ENCODE data around the gene ZNF587B. TPM values are rescaled to one million over a fixed set of nuclear protein-coding genes. Genes with fewer than 3 reads are reported as not detected.
"Not testable (repeated sequence)": the region's sequence is repeated elsewhere in the genome, so short reads cannot be mapped to it uniquely, and the experiment has no call there.

Gene ZNF587B
- polyA plus RNA-seq, 3 donors: 0.18 to 6.6 (median 0.56) TPM

- peaks cover 71 to 82% of the 10 kb centered on the region in 2 donors for H3K9me3 ChIP-seq (replicated peaks in 1 of 2; ENCODE audit: control insufficient read depth in 1 of 2, insufficient read depth in 1 of 2, low read length in 2 of 2)
- no peaks in the 10 kb centered on the region for H4K20me1 ChIP-seq (ENCODE audit: insufficient read depth, low read length)
- peak overlapping the region; percentile 77 for H2AFZ ChIP-seq (ENCODE audit: insufficient read depth, low read depth, low read length, poor library complexity, severe bottlenecking)
- no peak for DNase-seq
- H3K79me2 ChIP-seq (ENCODE audit: insufficient read depth, low read length): peaks cover 15% of the 10 kb centered on the region
- intact Hi-C loops (cut with micrococcal nuclease): no loop called here
- TF ChIP-seq CTCF (IDR thresholded peaks at IDR 0.05): no peak
- peak overlapping the region; percentile 58 to 79 (median 65) for H3K4me3 ChIP-seq (replicated peaks in 1 of 3; ENCODE audit: low read depth in 2 of 3, low read length in 3 of 3)
- WGBS (ENCODE audit: insufficient coverage): 2% methylated on average over 4 of the region's 8 CpGs
- H3K4me1 Mint-ChIP-seq: peaks cover 22% of the 10 kb centered on the region
- peak overlapping the region; percentile 77 for H3K4me2 ChIP-seq (replicated peaks; ENCODE audit: extremely low read depth, low read length, poor library complexity, severe bottlenecking)
- H3K27ac Mint-ChIP-seq: peak overlapping the region in 2 of 7 donors; percentile 41 to 75
- peak overlapping the region in 1 of 2 donors; percentile 34 for H3K27ac ChIP-seq (ENCODE audit: low read depth in 1 of 2, low read length in 2 of 2)
- no peaks in the 10 kb centered on the region for H3K27me3 ChIP-seq (ENCODE audit: control insufficient read depth in 2 of 2, insufficient read depth in 2 of 2, low read length in 2 of 2)
- H3K9me3 Mint-ChIP-seq: peaks cover 36 to 93% (median 87%) of the 10 kb centered on the region in 7 donors
- H3K36me3 ChIP-seq (replicated peaks in 1 of 2; ENCODE audit: control insufficient read depth in 1 of 2, insufficient read depth in 2 of 2, low read length in 2 of 2): peaks cover 0 to 17% of the 10 kb centered on the region in 2 donors
- peak overlapping the region; percentile 48 for H3K9ac ChIP-seq (ENCODE audit: insufficient read depth, low read length, poor library complexity, severe bottlenecking)
- H3K4me3 Mint-ChIP-seq: peak overlapping the region; percentile 85 to 89
- peaks cover 12 to 14% of the 10 kb centered on the region in 2 donors for H3K4me1 ChIP-seq (ENCODE audit: control insufficient read depth in 1 of 2, insufficient read depth in 2 of 2, low read length in 2 of 2)
- peaks cover 0 to 2% (median 1%) of the 10 kb centered on the region in 3 donors for H3K27me3 Mint-ChIP-seq (ENCODE audit: low read depth in 3 of 3)
- H3K36me3 Mint-ChIP-seq: peaks cover 31 to 39% of the 10 kb centered on the region in 2 donors
These were observed 58.0 kb downstream of the ZNF587B start for GRCh38 chr19:57888107-57888559.

- peak within 1 kb of the TSS; percentile 77 for H3K4me2 ChIP-seq (replicated peaks; ENCODE audit: extremely low read depth, low read length, poor library complexity, severe bottlenecking)
- peak within 1 kb of the TSS; percentile 77 for H2AFZ ChIP-seq (ENCODE audit: insufficient read depth, low read depth, low read length, poor library complexity, severe bottlenecking)
- H3K9me3 Mint-ChIP-seq: peaks cover 33 to 89% (median 82%) of the 10 kb centered on the region in 7 donors
- no peaks in the 10 kb centered on the region for H4K20me1 ChIP-seq (ENCODE audit: insufficient read depth, low read length)
- WGBS (ENCODE audit: insufficient coverage): 2% methylated on average over 40 of the region's 43 CpGs
- H3K27me3 ChIP-seq (ENCODE audit: control insufficient read depth in 2 of 2, insufficient read depth in 2 of 2, low read length in 2 of 2): no peaks in the 10 kb centered on the region
- H3K9me3 ChIP-seq (replicated peaks in 1 of 2; ENCODE audit: control insufficient read depth in 1 of 2, insufficient read depth in 1 of 2, low read length in 2 of 2): peaks cover 66 to 76% of the 10 kb centered on the region in 2 donors
- peak within 1 kb of the TSS; percentile 19 to 34 for H3K27ac ChIP-seq (ENCODE audit: low read depth in 1 of 2, low read length in 2 of 2)
- H3K4me1 Mint-ChIP-seq: peaks cover 22% of the 10 kb centered on the region
- peak within 1 kb of the TSS in 4 of 7 donors; percentile 41 to 78 (median 72) for H3K27ac Mint-ChIP-seq
- DNase-seq: peak; percentile 41 to 56 (median 51)
- peaks cover 0 to 17% of the 10 kb centered on the region in 2 donors for H3K36me3 ChIP-seq (replicated peaks in 1 of 2; ENCODE audit: control insufficient read depth in 1 of 2, insufficient read depth in 2 of 2, low read length in 2 of 2)
- TF ChIP-seq CTCF (IDR thresholded peaks at IDR 0.05): peak; percentile 11
- H3K27me3 Mint-ChIP-seq (ENCODE audit: low read depth in 3 of 3): peaks cover 0 to 2% (median 1%) of the 10 kb centered on the region in 3 donors
- H3K4me3 Mint-ChIP-seq: peak within 1 kb of the TSS; percentile 85 to 89
- peaks cover 12 to 14% of the 10 kb centered on the region in 2 donors for H3K4me1 ChIP-seq (ENCODE audit: control insufficient read depth in 1 of 2, insufficient read depth in 2 of 2, low read length in 2 of 2)
- H3K36me3 Mint-ChIP-seq: peaks cover 26 to 34% of the 10 kb centered on the region in 2 donors
- H3K4me3 ChIP-seq (replicated peaks in 1 of 3; ENCODE audit: low read depth in 2 of 3, low read length in 3 of 3): peak within 1 kb of the TSS; percentile 58 to 79 (median 65)
- peaks cover 15% of the 10 kb centered on the region for H3K79me2 ChIP-seq (ENCODE audit: insufficient read depth, low read length)
- H3K9ac ChIP-seq (ENCODE audit: insufficient read depth, low read length, poor library complexity, severe bottlenecking): peak within 1 kb of the TSS; percentile 48
- intact Hi-C loops (cut with micrococcal nuclease): no loop called here
These were observed 58.6 kb downstream of the ZNF587B start, which contains the start of gene ZNF814 for GRCh38 chr19:57888560-57889231. Gene ZNF814, minus strand, starts transcription at chr19:57889037. Its CDS starts 235 bp downstream, at chr19:57888802.

GRCh38 chr19:57890706-57891105, 60.6 kb downstream of the ZNF587B start:
- H3K4me3 Mint-ChIP-seq; DNase-seq; H2AFZ ChIP-seq (ENCODE audit: insufficient read depth, low read depth, low read length, poor library complexity, severe bottlenecking); H3K27ac ChIP-seq (ENCODE audit: low read depth in 1 of 2, low read length in 2 of 2); H3K27me3 Mint-ChIP-seq (ENCODE audit: low read depth in 3 of 3); H4K20me1 ChIP-seq (ENCODE audit: insufficient read depth, low read length); H3K27me3 ChIP-seq (ENCODE audit: control insufficient read depth in 2 of 2, insufficient read depth in 2 of 2, low read length in 2 of 2); H3K4me2 ChIP-seq (replicated peaks; ENCODE audit: extremely low read depth, low read length, poor library complexity, severe bottlenecking); H3K36me3 ChIP-seq (replicated peaks in 1 of 2; ENCODE audit: control insufficient read depth in 1 of 2, insufficient read depth in 2 of 2, low read length in 2 of 2); H3K9ac ChIP-seq (ENCODE audit: insufficient read depth, low read length, poor library complexity, severe bottlenecking); H3K79me2 ChIP-seq (ENCODE audit: insufficient read depth, low read length); intact Hi-C loops (cut with micrococcal nuclease); H3K27ac Mint-ChIP-seq; H3K4me3 ChIP-seq (replicated peaks in 1 of 3; ENCODE audit: low read depth in 2 of 3, low read length in 3 of 3): not testable (repeated sequence)
- Mint-ChIP-seq H3K4me1 (peaks cover 22% of the 10 kb centered on the region), H3K36me3 (peaks cover 13 to 19% of the 10 kb centered on the region in 2 donors), H3K9me3 (peaks cover 22 to 78% (median 66%) of the 10 kb centered on the region in 7 donors)
- H3K9me3 ChIP-seq (replicated peaks in 1 of 2; ENCODE audit: control insufficient read depth in 1 of 2, insufficient read depth in 1 of 2, low read length in 2 of 2): peaks cover 46 to 56% of the 10 kb centered on the region in 2 donors
- 84% methylated on average over 2 of the region's 3 CpGs for WGBS (ENCODE audit: insufficient coverage)
- H3K4me1 ChIP-seq (ENCODE audit: control insufficient read depth in 1 of 2, insufficient read depth in 2 of 2, low read length in 2 of 2): peaks cover 12 to 14% of the 10 kb centered on the region in 2 donors

All from CD14-positive monocyte (primary cell).